GM12878 (cell line): ENCODE data around the gene OPCML. TPM values are rescaled to one million over a fixed set of nuclear protein-coding genes. Genes with fewer than 3 reads are reported as not detected.

Source experiments
- ATAC-seq: fragments of 200-7000 bp; cut with Tn5 transposase; 3 replicates; pipeline ENCODE4 v1.9.1; 2020; ENCODE audit warnings: mild to moderate bottlenecking, moderate library complexity
- BruUV-seq: library from RNA; stranded (reverse); fragments of 400-500 nt; replicated peaks from 2 replicates; lab custom pipeline; 2021; lab: Mats Ljungman, UMichigan
- CTCF ChIA-PET: fragments of 300-600 bp; sonication (Branson Sonifier 250); formaldehyde crosslinking; extraction: SDS; loops from one replicate; lab custom pipeline; 2021; ENCODE audit warnings: inconsistent platforms; lab: Yijun Ruan, JAX
- POLR2A ChIA-PET: fragments of 350-600 bp; formaldehyde crosslinking; extraction: SDS; loops from one replicate; lab custom pipeline; 2021; ENCODE audit warnings: inconsistent platforms; lab: Charles Lee
- RAD21 ChIA-PET: fragments of 300-600 bp; sonication (Branson Sonifier 250); formaldehyde crosslinking; loops from one replicate; lab custom pipeline; 2023; ENCODE audit warnings: antibody characterized with exemption; ENCODE audit not compliant: unreplicated experiment; lab: Charles Lee
- SMC1A ChIA-PET: fragments of 300-600 bp; sonication (Branson Sonifier 250); formaldehyde crosslinking; loops from one replicate; lab custom pipeline; 2023; ENCODE audit not compliant: unreplicated experiment, uncharacterized antibody; lab: Charles Lee
- DNase-seq: peaks from one replicate; pipeline ENCODE4 v3.0.0-alpha.2; 2011; ENCODE audit warnings: low read depth, low spot score
- FAIRE-seq: peaks from 3 replicates; lab custom pipeline; 2011; peaks lifted over from hg19 to GRCh38; lab: Jason Lieb, UNC
- H2AFZ ChIP-seq: 2 replicates; pipeline ENCODE4 v1.6.0; 2011; ENCODE audit warnings: low read depth, low read length, control low read depth; ENCODE audit not compliant: control insufficient read depth
- H3K27ac ChIP-seq: 2 replicates; pipeline ENCODE4 v1.5.1; 2011; ENCODE audit warnings: control low read depth; ENCODE audit not compliant: control insufficient read depth, insufficient read depth
- H3K27me3 ChIP-seq, 2 experiments: replicated peaks in 1 of 2; 2 replicates each; pipeline versions ENCODE4 v1.6.0 to v1.6.1; 2011; ENCODE audit warnings: low read length in 1 of 2; ENCODE audit not compliant: control insufficient read depth in 2 of 2, insufficient read depth in 2 of 2
- H3K36me3 ChIP-seq, 2 experiments: 2 replicates each; pipeline ENCODE4 v1.5.1; 2011; ENCODE audit warnings: low read length in 1 of 2; ENCODE audit not compliant: control insufficient read depth in 2 of 2, insufficient read depth in 2 of 2
- H3K4me1 ChIP-seq: 2 replicates; pipeline ENCODE4 v1.6.1; 2011; ENCODE audit warnings: mild to moderate bottlenecking, low read length, moderate library complexity, mixed read lengths; ENCODE audit not compliant: control insufficient read depth, insufficient read depth
- H3K4me2 ChIP-seq: 2 replicates; pipeline ENCODE4 v1.6.0; 2011; ENCODE audit warnings: control low read depth; ENCODE audit not compliant: control insufficient read depth, insufficient read depth
- H3K4me3 ChIP-seq: fragments of 200-600 bp; sonication (generic); 2 replicates; pipeline ENCODE4 v1.5.1; 2016
- H3K79me2 ChIP-seq: 2 replicates; pipeline ENCODE4 v1.6.0; 2011; ENCODE audit warnings: low read length; ENCODE audit not compliant: control insufficient read depth, insufficient read depth
- H3K9ac ChIP-seq: 2 replicates; pipeline ENCODE4 v1.8.0; 2011; ENCODE audit warnings: low read length, control low read depth, mixed read lengths; ENCODE audit not compliant: control insufficient read depth, insufficient read depth
- H3K9me3 ChIP-seq: replicated peaks from 3 replicates; pipeline ENCODE4 v1.5.1; 2011; ENCODE audit warnings: mild to moderate bottlenecking, low read length; ENCODE audit not compliant: control insufficient read depth, insufficient read depth
- H4K20me1 ChIP-seq: 2 replicates; pipeline ENCODE4 v1.6.0; 2011; ENCODE audit not compliant: control insufficient read depth, insufficient read depth
- CBFB ChIP-seq: IDR thresholded peaks from 2 replicates; pipeline ENCODE4 v1.6.1; 2016; ENCODE audit warnings: antibody characterized with exemption, low read depth
- CBX3 ChIP-seq: fragments of 200-600 bp; sonication (generic); IDR thresholded peaks from 2 replicates; pipeline ENCODE4 v1.6.1; 2016; ENCODE audit warnings: low read depth, borderline replicate concordance
- CHD2 ChIP-seq: IDR thresholded peaks from 2 replicates; pipeline ENCODE4 v1.6.1; 2011; ENCODE audit warnings: low read depth, low read length, improper control_type of control experiment, borderline replicate concordance
- MYC ChIP-seq: IDR thresholded peaks from 2 replicates; pipeline ENCODE4 v1.6.1; 2011; ENCODE audit warnings: mild to moderate bottlenecking, low read length, moderate library complexity, inconsistent platforms; ENCODE audit not compliant: insufficient read depth, insufficient replicate concordance, insufficient read length, severe bottlenecking
- PAX8 ChIP-seq: fragments of 450-650 bp; IDR thresholded peaks from 2 replicates; pipeline ENCODE4 v1.6.1; 2017; ENCODE audit warnings: mild to moderate bottlenecking, moderate library complexity
- POLR2AphosphoS2 ChIP-seq: IDR thresholded peaks from 2 replicates; pipeline ENCODE4 v1.6.1; 2011; ENCODE audit warnings: low read depth, mild to moderate bottlenecking, low read length, improper control_type of control experiment, moderate library complexity
- RFX5 ChIP-seq: IDR thresholded peaks from 2 replicates; pipeline ENCODE4 v1.6.1; 2011; ENCODE audit warnings: low read depth, low read length, improper control_type of control experiment
- SMARCA5 ChIP-seq: fragments of 450-650 bp; IDR thresholded peaks from 2 replicates; pipeline ENCODE4 v1.6.1; 2017; ENCODE audit warnings: mild to moderate bottlenecking
- STAT3 ChIP-seq: IDR thresholded peaks from 2 replicates; pipeline ENCODE4 v1.6.1; 2011; ENCODE audit warnings: low read depth, low read length, improper control_type of control experiment
- TBL1XR1 ChIP-seq: IDR thresholded peaks from 2 replicates; pipeline ENCODE4 v1.6.1; 2012; ENCODE audit warnings: low read depth, low read length, improper control_type of control experiment
- WRNIP1 ChIP-seq: IDR thresholded peaks from 2 replicates; pipeline ENCODE4 v1.6.1; 2011; ENCODE audit warnings: low read depth, low read length, improper control_type of control experiment, borderline replicate concordance
- ZSCAN29 ChIP-seq: fragments of 450-650 bp; IDR thresholded peaks from 2 replicates; pipeline ENCODE4 v1.6.1; 2017; ENCODE audit warnings: mild to moderate bottlenecking, moderate library complexity
- WGBS: methylation state at CpG from one replicate; pipeline ENCODE4 v1.1.6; 2016; ENCODE audit warnings: low lambda C conversion rate; ENCODE audit not compliant: insufficient replicate concordance, insufficient coverage; ENCODE audit errors: missing lambda C conversion rate; 5-methylcytosine and 5-hydroxymethylcytosine counted together
- in situ Hi-C: fragments of 300-500 bp; cut with MboI; formaldehyde crosslinking; loops from 9 replicates; pipeline ENCODE4 v1.14.3; 2018; ENCODE audit warnings: mixed read lengths
- intact Hi-C: fragments of 100-400 bp; cut with micrococcal nuclease; formaldehyde crosslinking; loops from one replicate; pipeline ENCODE4 v1.14.2; 2022; ENCODE audit not compliant: unreplicated experiment
- polyA plus RNA-seq, 11 experiments: library from polyadenylated mRNA; depleted of rRNA in 4 of 11; unstranded in 6 of 11; stranded (reverse) in 5 of 11; fragments of >200 nt; fragmentation: Nextera tagmentation in 4 of 11; fragmentation: Illumina TruSeq in 1 of 11; extraction: Ambion mirVana in 4 of 11; extraction: Trizol in 1 of 11; gene quantifications; 1 replicate in 1 of 11; 2 replicates in 10 of 11; pipeline versions ENCODE4 v1.2.1 to v1.2.3, GENCODE V29; 2011 to 2016; ENCODE audit warnings: inconsistent platforms in 2 of 11, missing spikeins in 2 of 11, low read depth in 1 of 11
- total RNA-seq, 4 experiments: library from RNA; depleted of rRNA in 3 of 4; stranded (reverse); fragments of >200 nt in 3 of 4; fragmentation: Illumina TruSeq in 1 of 4; extraction: Trizol in 1 of 4; gene quantifications; 2 replicates each; pipeline versions ENCODE4 v1.2.1 to v1.2.3, GENCODE V29; 2013 to 2021
- TF ChIP-seq, protein P1 (sequence below): IDR thresholded peaks from 2 replicates; pipeline ENCODE4 v1.6.1; 2012; ENCODE audit warnings: improper control_type of control experiment, low read depth, low read length; ENCODE audit not compliant: insufficient replicate concordance
- TF ChIP-seq, protein P2 (sequence below): fragments of 450-650 bp; IDR thresholded peaks from 2 replicates; pipeline ENCODE4 v1.6.1; 2017; ENCODE audit warnings: borderline replicate concordance

Gene OPCML
- total and polyA plus RNA-seq, 10 of the 15 experiments (the other 5 are each of a cell fraction or from before 2014, with no cell fraction given) = 0.84 TPM; not detected in 9

DNA sequence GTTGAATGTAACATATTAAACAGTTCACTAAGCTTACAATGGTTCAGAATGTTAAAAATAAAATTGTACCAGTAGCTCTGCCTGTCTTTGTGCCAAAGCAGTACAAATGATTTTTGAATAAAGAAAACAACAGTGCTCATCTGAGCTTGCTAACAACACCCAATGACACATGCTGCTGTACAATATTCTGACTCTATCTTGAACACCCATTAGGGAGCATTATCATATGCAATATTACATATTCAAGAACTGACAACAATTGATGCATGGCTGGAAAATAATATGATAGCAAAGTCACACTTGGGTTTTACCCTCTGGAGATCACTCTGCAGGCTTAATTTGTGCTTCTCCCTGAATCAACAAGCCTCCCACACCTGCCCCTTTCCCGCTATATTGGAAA is 953.7 kb downstream of the OPCML start:
- DNase-seq = no peak
- in situ Hi-C loops = no loop called here
- no peaks in the 10 kb centered on the region for H3K27me3 ChIP-seq
- no peak for TF ChIP-seq STAT3
- TF ChIP-seq POLR2AphosphoS2 = no peak
- no peak for TF ChIP-seq ZSCAN29
- TF ChIP-seq RFX5 = no peak
- no peak for TF ChIP-seq MYC
- TF ChIP-seq WRNIP1 = no peak
- TF ChIP-seq, protein P1, sequence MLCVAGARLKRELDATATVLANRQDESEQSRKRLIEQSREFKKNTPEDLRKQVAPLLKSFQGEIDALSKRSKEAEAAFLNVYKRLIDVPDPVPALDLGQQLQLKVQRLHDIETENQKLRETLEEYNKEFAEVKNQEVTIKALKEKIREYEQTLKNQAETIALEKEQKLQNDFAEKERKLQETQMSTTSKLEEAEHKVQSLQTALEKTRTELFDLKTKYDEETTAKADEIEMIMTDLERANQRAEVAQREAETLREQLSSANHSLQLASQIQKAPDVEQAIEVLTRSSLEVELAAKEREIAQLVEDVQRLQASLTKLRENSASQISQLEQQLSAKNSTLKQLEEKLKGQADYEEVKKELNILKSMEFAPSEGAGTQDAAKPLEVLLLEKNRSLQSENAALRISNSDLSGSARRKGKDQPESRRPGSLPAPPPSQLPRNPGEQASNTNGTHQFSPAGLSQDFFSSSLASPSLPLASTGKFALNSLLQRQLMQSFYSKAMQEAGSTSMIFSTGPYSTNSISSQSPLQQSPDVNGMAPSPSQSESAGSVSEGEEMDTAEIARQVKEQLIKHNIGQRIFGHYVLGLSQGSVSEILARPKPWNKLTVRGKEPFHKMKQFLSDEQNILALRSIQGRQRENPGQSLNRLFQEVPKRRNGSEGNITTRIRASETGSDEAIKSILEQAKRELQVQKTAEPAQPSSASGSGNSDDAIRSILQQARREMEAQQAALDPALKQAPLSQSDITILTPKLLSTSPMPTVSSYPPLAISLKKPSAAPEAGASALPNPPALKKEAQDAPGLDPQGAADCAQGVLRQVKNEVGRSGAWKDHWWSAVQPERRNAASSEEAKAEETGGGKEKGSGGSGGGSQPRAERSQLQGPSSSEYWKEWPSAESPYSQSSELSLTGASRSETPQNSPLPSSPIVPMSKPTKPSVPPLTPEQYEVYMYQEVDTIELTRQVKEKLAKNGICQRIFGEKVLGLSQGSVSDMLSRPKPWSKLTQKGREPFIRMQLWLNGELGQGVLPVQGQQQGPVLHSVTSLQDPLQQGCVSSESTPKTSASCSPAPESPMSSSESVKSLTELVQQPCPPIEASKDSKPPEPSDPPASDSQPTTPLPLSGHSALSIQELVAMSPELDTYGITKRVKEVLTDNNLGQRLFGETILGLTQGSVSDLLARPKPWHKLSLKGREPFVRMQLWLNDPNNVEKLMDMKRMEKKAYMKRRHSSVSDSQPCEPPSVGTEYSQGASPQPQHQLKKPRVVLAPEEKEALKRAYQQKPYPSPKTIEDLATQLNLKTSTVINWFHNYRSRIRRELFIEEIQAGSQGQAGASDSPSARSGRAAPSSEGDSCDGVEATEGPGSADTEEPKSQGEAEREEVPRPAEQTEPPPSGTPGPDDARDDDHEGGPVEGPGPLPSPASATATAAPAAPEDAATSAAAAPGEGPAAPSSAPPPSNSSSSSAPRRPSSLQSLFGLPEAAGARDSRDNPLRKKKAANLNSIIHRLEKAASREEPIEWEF = no peak
- TF ChIP-seq CBX3 = no peak
- no peak for TF ChIP-seq SMARCA5
- no peak for TF ChIP-seq TBL1XR1
- TF ChIP-seq PAX8 = no peak
- no peak for TF ChIP-seq CBFB
- TF ChIP-seq, protein P2, sequence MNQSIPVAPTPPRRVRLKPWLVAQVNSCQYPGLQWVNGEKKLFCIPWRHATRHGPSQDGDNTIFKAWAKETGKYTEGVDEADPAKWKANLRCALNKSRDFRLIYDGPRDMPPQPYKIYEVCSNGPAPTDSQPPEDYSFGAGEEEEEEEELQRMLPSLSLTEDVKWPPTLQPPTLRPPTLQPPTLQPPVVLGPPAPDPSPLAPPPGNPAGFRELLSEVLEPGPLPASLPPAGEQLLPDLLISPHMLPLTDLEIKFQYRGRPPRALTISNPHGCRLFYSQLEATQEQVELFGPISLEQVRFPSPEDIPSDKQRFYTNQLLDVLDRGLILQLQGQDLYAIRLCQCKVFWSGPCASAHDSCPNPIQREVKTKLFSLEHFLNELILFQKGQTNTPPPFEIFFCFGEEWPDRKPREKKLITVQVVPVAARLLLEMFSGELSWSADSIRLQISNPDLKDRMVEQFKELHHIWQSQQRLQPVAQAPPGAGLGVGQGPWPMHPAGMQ = no peak
- TF ChIP-seq CHD2 = no peak
- TF ChIP-seq, all 136 proteins: peak for 0
- Histone ChIP-seq H2AFZ (no peak overlapping the region), H3K4me2 (no peak overlapping the region), H3K79me2 (no peaks in the 10 kb centered on the region), H4K20me1 (no peaks in the 10 kb centered on the region; the same call in 1 of the 2 replicates), H3K36me3 (no peaks in the 10 kb centered on the region), H3K27ac (no peak overlapping the region), H3K4me3 (no peak overlapping the region), H3K9ac (no peak overlapping the region), H3K9me3 (no peaks in the 10 kb centered on the region), H3K4me1 (no peaks in the 10 kb centered on the region)
- no peak for ATAC-seq
- POLR2A ChIA-PET = no interaction called here
- CTCF ChIA-PET = no interaction called here
- BruUV-seq = no TSS peak
- SMC1A ChIA-PET = no interaction called here
- FAIRE-seq = no peak
- 18% methylated on average over 1 of the region's 1 CpG for WGBS
- intact Hi-C loops = no loop called here
- RAD21 ChIA-PET = no interaction called here
